CD14-positive monocyte (primary cell): ENCODE results near the gene TTC19. TPM values are rescaled to one million over a fixed set of nuclear protein-coding genes. Genes with fewer than 3 reads are reported as not detected.

ENCODE experiments used
- DNase-seq, 3 donors: peaks; one replicate each; pipeline ENCODE4 v3.0.0-alpha.2; 2011 to 2022
- H2AFZ ChIP-seq: 2 replicates; pipeline ENCODE4 v1.6.0; 2012; ENCODE audit warnings: mild to moderate bottlenecking, low read depth, low read length, inconsistent platforms; ENCODE audit not compliant: insufficient read depth, poor library complexity, severe bottlenecking
- H3K27ac ChIP-seq, 2 donors: 1 replicate in 1 of 2; 2 replicates in 1 of 2; pipeline ENCODE4 v1.5.1; 2012 to 2013; ENCODE audit warnings: low read length in 2 of 2, control low read depth in 1 of 2, inconsistent platforms in 1 of 2, low read depth in 1 of 2, mild to moderate bottlenecking in 1 of 2
- H3K27me3 ChIP-seq, 2 donors: one replicate each; pipeline versions ENCODE4 v1.6.0 to v1.6.1; 2011 to 2013; ENCODE audit warnings: low read length in 2 of 2; ENCODE audit not compliant: control insufficient read depth in 2 of 2, insufficient read depth in 2 of 2
- H3K36me3 ChIP-seq, 2 donors: replicated peaks in 1 of 2; 1 replicate in 1 of 2; 2 replicates in 1 of 2; pipeline versions ENCODE4 v1.5.1 to v1.6.1; 2012 to 2013; ENCODE audit warnings: low read length in 2 of 2, control low read depth in 1 of 2, inconsistent platforms in 1 of 2, mild to moderate bottlenecking in 1 of 2; ENCODE audit not compliant: insufficient read depth in 2 of 2, control insufficient read depth in 1 of 2
- H3K4me1 ChIP-seq, 2 donors: 1 replicate in 1 of 2; 2 replicates in 1 of 2; pipeline versions ENCODE4 v1.5.1 to v1.6.1; 2012 to 2013; ENCODE audit warnings: low read length in 2 of 2, control low read depth in 1 of 2, inconsistent platforms in 1 of 2, mild to moderate bottlenecking in 1 of 2, moderate library complexity in 1 of 2; ENCODE audit not compliant: insufficient read depth in 2 of 2, control insufficient read depth in 1 of 2
- H3K4me2 ChIP-seq: replicated peaks from 2 replicates; pipeline ENCODE3; 2012; ENCODE audit warnings: low read length, moderate library complexity, mild to moderate bottlenecking; ENCODE audit not compliant: poor library complexity, severe bottlenecking; ENCODE audit errors: extremely low read depth
- H3K4me3 ChIP-seq, 3 experiments: fragments of 200-600 bp in 1 of 3; sonication (generic) in 1 of 3; replicated peaks in 1 of 3; 1 replicate in 2 of 3; 2 replicates in 1 of 3; pipeline ENCODE4 v1.5.1; 2011 to 2013; ENCODE audit warnings: low read length in 3 of 3, mild to moderate bottlenecking in 3 of 3, control low read depth in 2 of 3, low read depth in 2 of 3, inconsistent platforms in 1 of 3, moderate library complexity in 1 of 3
- H3K79me2 ChIP-seq: 2 replicates; pipeline ENCODE4 v1.6.0; 2012; ENCODE audit warnings: mild to moderate bottlenecking, control low read depth, inconsistent platforms, low read length, moderate library complexity; ENCODE audit not compliant: insufficient read depth
- H3K9ac ChIP-seq: 2 replicates; pipeline ENCODE4 v1.6.0; 2017; ENCODE audit warnings: low read length, mild to moderate bottlenecking; ENCODE audit not compliant: insufficient read depth, poor library complexity, severe bottlenecking
- H3K9me3 ChIP-seq, 2 donors: replicated peaks in 1 of 2; 1 replicate in 1 of 2; 2 replicates in 1 of 2; pipeline versions ENCODE4 v1.5.1 to v1.6.1; 2012 to 2013; ENCODE audit warnings: low read length in 2 of 2, control low read depth in 1 of 2; ENCODE audit not compliant: control insufficient read depth in 1 of 2, insufficient read depth in 1 of 2
- H4K20me1 ChIP-seq: 2 replicates; pipeline ENCODE4 v1.6.0; 2012; ENCODE audit warnings: mild to moderate bottlenecking, low read length, control low read depth, moderate library complexity; ENCODE audit not compliant: insufficient read depth
- H3K27ac Mint-ChIP-seq, 7 donors: one replicate each; pipeline ENCODE4 v1.8.0; 2020; ENCODE audit warnings: mild to moderate bottlenecking in 7 of 7, mixed read lengths in 7 of 7, moderate library complexity in 6 of 7, inconsistent platforms in 2 of 7
- H3K27me3 Mint-ChIP-seq, 3 donors: one replicate each; pipeline ENCODE4 v1.8.0; 2021 to 2022; ENCODE audit warnings: low read depth in 3 of 3, mild to moderate bottlenecking in 3 of 3, mixed read lengths in 3 of 3, moderate library complexity in 3 of 3, inconsistent platforms in 1 of 3
- H3K36me3 Mint-ChIP-seq, 2 donors: one replicate each; pipeline ENCODE4 v1.8.0; 2020; ENCODE audit warnings: mixed read lengths in 2 of 2, inconsistent platforms in 1 of 2, mild to moderate bottlenecking in 1 of 2
- H3K4me1 Mint-ChIP-seq: one replicate; pipeline ENCODE4 v1.8.0; 2020; ENCODE audit warnings: mild to moderate bottlenecking, mixed read lengths
- H3K4me3 Mint-ChIP-seq, 2 donors: one replicate each; pipeline ENCODE4 v1.8.0; 2020; ENCODE audit warnings: mild to moderate bottlenecking in 2 of 2, mixed read lengths in 2 of 2, moderate library complexity in 1 of 2
- H3K9me3 Mint-ChIP-seq, 7 donors: one replicate each; pipeline ENCODE4 v1.8.0; 2020 to 2022; ENCODE audit warnings: mixed read lengths in 7 of 7, mild to moderate bottlenecking in 6 of 7, moderate library complexity in 6 of 7, inconsistent platforms in 2 of 7
- WGBS: methylation state at CpG from one replicate; pipeline ENCODE4 v1.1.5; 2013; ENCODE audit warnings: missing lambda C conversion rate; ENCODE audit not compliant: insufficient coverage; 5-methylcytosine and 5-hydroxymethylcytosine counted together
- intact Hi-C, 2 donors: fragments of 100-400 bp; cut with micrococcal nuclease; formaldehyde crosslinking; loops; one replicate each; pipeline versions ENCODE4 v1.15.0 to v1.15.1; 2023
- polyA plus RNA-seq, 3 donors: library from polyadenylated mRNA; depleted of rRNA in 1 of 3; unstranded in 2 of 3; stranded (reverse) in 1 of 3; fragments of 300-500 nt in 2 of 3; fragments of >200 nt in 1 of 3; fragmentation: Illumina TruSeq in 2 of 3; gene quantifications; 1 replicate in 2 of 3; 2 replicates in 1 of 3; pipeline ENCODE4 v1.2.3, GENCODE V29; 2012 to 2021
- TF ChIP-seq, protein P1 (sequence below): fragments of 200-600 bp; IDR thresholded peaks from one replicate; pipeline ENCODE4 v1.8.0; 2022; ENCODE audit warnings: antibody characterized with exemption, mild to moderate bottlenecking

The TTC19 gene
- polyA plus RNA-seq, 3 donors: 7.6 to 22.2 (median 20.6) TPM

- H3K4me1 Mint-ChIP-seq: peaks cover 5% of the 10 kb centered on the region
- no CpG with 5 or more reads among the region's 4 CpGs for WGBS
- Histone ChIP-seq H3K4me3 (no peak overlapping the region), H3K4me2 (no peak overlapping the region), H3K9ac (no peak overlapping the region), H4K20me1 (peaks cover 18% of the 10 kb centered on the region), H3K36me3 (peaks cover 63 to 93% of the 10 kb centered on the region in 2 donors), H3K4me1 (no peaks in the 10 kb centered on the region), H3K79me2 (peaks cover 14% of the 10 kb centered on the region), H2AFZ (no peak overlapping the region), H3K9me3 (no peaks in the 10 kb centered on the region), H3K27me3 (no peaks in the 10 kb centered on the region), H3K27ac (no peak overlapping the region)
- intact Hi-C loops: no loop called here
- H3K9me3 Mint-ChIP-seq: no peaks in the 10 kb centered on the region
- no peak for DNase-seq
- no peaks in the 10 kb centered on the region for H3K27me3 Mint-ChIP-seq
- H3K27ac Mint-ChIP-seq: peak overlapping the region in 1 of 7 donors; percentile 10
- TF ChIP-seq, protein P1, sequence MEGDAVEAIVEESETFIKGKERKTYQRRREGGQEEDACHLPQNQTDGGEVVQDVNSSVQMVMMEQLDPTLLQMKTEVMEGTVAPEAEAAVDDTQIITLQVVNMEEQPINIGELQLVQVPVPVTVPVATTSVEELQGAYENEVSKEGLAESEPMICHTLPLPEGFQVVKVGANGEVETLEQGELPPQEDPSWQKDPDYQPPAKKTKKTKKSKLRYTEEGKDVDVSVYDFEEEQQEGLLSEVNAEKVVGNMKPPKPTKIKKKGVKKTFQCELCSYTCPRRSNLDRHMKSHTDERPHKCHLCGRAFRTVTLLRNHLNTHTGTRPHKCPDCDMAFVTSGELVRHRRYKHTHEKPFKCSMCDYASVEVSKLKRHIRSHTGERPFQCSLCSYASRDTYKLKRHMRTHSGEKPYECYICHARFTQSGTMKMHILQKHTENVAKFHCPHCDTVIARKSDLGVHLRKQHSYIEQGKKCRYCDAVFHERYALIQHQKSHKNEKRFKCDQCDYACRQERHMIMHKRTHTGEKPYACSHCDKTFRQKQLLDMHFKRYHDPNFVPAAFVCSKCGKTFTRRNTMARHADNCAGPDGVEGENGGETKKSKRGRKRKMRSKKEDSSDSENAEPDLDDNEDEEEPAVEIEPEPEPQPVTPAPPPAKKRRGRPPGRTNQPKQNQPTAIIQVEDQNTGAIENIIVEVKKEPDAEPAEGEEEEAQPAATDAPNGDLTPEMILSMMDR: no peak
- H3K4me3 Mint-ChIP-seq: no peak overlapping the region
- H3K36me3 Mint-ChIP-seq: peaks cover 68 to 81% of the 10 kb centered on the region in 2 donors
Observed at GRCh38 chr17:16023881-16024280, 24.3 kb downstream of the TTC19 start.

- Histone ChIP-seq H3K9ac (no peak overlapping the region), H3K4me3 (no peak overlapping the region), H3K79me2 (peaks cover 9% of the 10 kb centered on the region), H3K36me3 (peaks cover 76 to 95% of the 10 kb centered on the region in 2 donors), H3K27me3 (no peaks in the 10 kb centered on the region), H4K20me1 (peaks cover 18% of the 10 kb centered on the region), H3K4me2 (no peak overlapping the region), H2AFZ (no peak overlapping the region), H3K4me1 (no peaks in the 10 kb centered on the region), H3K9me3 (no peaks in the 10 kb centered on the region), H3K27ac (no peak overlapping the region)
- Mint-ChIP-seq H3K27me3 (no peaks in the 10 kb centered on the region), H3K36me3 (peaks cover 78 to 86% of the 10 kb centered on the region in 2 donors), H3K4me1 (peaks cover 5% of the 10 kb centered on the region), H3K27ac (peak overlapping the region in 1 of 7 donors; percentile 28), H3K9me3 (no peaks in the 10 kb centered on the region), H3K4me3 (no peak overlapping the region)
- intact Hi-C loops: loop anchor here in 1 of 2 donors (1.0 kb wide), 1 partner anchor 20 kb away; no protein-coding TSS in a partner anchor
- DNase-seq: no peak
- WGBS: no CpG with 5 or more reads among the region's 1 CpG
- TF ChIP-seq, protein P1: no peak
Observed at GRCh38 chr17:16025202-16025601, 25.6 kb downstream of the TTC19 start.
